ENCODE data around the gene RBM42.

Gene RBM42

DNA sequence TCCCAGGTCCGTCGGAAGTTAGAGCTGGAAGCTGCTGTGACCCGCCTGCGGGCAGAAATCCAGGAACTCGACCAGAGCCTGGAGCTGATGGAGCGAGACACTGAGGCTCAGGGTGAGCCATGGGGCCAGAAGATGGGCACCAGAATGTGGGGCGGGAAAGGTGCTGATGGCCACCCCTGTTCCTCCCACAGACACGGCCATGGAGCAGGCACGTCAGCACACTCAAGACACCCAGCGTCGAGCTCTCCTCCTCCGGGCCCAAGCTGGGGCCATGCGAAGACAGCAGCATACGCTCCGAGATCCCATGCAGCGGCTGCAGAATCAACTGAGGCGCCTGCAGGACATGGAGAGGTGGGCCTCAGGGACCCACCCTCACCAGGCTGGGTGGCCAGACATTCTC is 13.8 kb upstream of the RBM42 start:
- no peaks in the 10 kb centered on the region for H3K79me2 ChIP-seq (ENCODE audit: insufficient read depth, low read length)
- H3K9me2 ChIP-seq (ENCODE audit: low read depth, low read length) = no peaks in the 10 kb centered on the region
- TF ChIP-seq, protein P1, sequence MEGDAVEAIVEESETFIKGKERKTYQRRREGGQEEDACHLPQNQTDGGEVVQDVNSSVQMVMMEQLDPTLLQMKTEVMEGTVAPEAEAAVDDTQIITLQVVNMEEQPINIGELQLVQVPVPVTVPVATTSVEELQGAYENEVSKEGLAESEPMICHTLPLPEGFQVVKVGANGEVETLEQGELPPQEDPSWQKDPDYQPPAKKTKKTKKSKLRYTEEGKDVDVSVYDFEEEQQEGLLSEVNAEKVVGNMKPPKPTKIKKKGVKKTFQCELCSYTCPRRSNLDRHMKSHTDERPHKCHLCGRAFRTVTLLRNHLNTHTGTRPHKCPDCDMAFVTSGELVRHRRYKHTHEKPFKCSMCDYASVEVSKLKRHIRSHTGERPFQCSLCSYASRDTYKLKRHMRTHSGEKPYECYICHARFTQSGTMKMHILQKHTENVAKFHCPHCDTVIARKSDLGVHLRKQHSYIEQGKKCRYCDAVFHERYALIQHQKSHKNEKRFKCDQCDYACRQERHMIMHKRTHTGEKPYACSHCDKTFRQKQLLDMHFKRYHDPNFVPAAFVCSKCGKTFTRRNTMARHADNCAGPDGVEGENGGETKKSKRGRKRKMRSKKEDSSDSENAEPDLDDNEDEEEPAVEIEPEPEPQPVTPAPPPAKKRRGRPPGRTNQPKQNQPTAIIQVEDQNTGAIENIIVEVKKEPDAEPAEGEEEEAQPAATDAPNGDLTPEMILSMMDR (IDR thresholded peaks at IDR 0.05; ENCODE audit: low read length) = no peak
- no peak for TF ChIP-seq EZH2 (IDR thresholded peaks at IDR 0.05; ENCODE audit: borderline replicate concordance, low read length)
- no peaks in the 10 kb centered on the region for H4K20me1 ChIP-seq (ENCODE audit: insufficient read depth, low read length)
- no peak overlapping the region for H3K4me3 ChIP-seq (ENCODE audit: low read depth, low read length, poor library complexity, severe bottlenecking)
- H2AFZ ChIP-seq (ENCODE audit: low read length) = no peak overlapping the region
- no peak overlapping the region for H3K4me2 ChIP-seq (ENCODE audit: low read length)
- no peak overlapping the region for H3K27ac ChIP-seq (ENCODE audit: low read depth, low read length, poor library complexity, severe bottlenecking)
- no peak overlapping the region for H3K9ac ChIP-seq (ENCODE audit: low read length)
- no peaks in the 10 kb centered on the region for H3K9me3 ChIP-seq (ENCODE audit: low read length)
- no peaks in the 10 kb centered on the region for H3K27me3 ChIP-seq (ENCODE audit: insufficient read depth, low read length)
- no peaks in the 10 kb centered on the region for H3F3A ChIP-seq (ENCODE audit: insufficient read depth, low read length)
- H3K36me3 ChIP-seq (ENCODE audit: insufficient read depth, low read length) = peaks cover 33% of the 10 kb centered on the region
- peaks cover 25% of the 10 kb centered on the region for H3K4me1 ChIP-seq (ENCODE audit: insufficient read depth, low read length, severe bottlenecking)

DNA sequence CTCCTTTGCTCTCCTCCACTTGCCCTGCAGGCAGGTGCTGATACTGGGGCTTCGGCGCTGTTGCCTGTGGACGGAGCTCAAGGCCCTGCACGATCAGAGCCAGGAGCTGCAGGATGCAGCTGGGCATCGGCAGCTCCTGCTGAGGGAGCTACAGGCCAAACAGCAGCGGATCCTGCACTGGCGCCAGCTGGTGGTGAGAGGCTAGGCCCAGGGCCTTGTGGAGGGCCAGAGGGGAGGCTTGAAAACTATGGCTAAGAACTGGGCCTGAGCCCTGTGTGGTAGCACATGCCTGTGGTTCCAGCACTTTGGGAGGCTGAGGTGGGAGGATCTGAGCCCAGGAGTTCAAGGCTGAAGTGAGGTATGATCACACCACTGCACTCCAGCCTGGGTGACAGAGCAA is 10.0 kb upstream of the RBM42 start:
- Histone ChIP-seq H3K4me3 (ENCODE audit: low read depth, low read length, poor library complexity, severe bottlenecking) (no peak overlapping the region), H3K79me2 (ENCODE audit: insufficient read depth, low read length) (no peaks in the 10 kb centered on the region), H4K20me1 (ENCODE audit: insufficient read depth, low read length) (no peaks in the 10 kb centered on the region), H3K27me3 (ENCODE audit: insufficient read depth, low read length) (no peaks in the 10 kb centered on the region), H3K27ac (ENCODE audit: low read depth, low read length, poor library complexity, severe bottlenecking) (no peak overlapping the region), H3K4me2 (ENCODE audit: low read length) (no peak overlapping the region), H3F3A (ENCODE audit: insufficient read depth, low read length) (no peaks in the 10 kb centered on the region), H3K9ac (ENCODE audit: low read length) (no peak overlapping the region), H2AFZ (ENCODE audit: low read length) (no peak overlapping the region), H3K9me3 (ENCODE audit: low read length) (no peaks in the 10 kb centered on the region), H3K4me1 (ENCODE audit: insufficient read depth, low read length, severe bottlenecking) (no peaks in the 10 kb centered on the region), H3K9me2 (ENCODE audit: low read depth, low read length) (no peaks in the 10 kb centered on the region), H3K36me3 (ENCODE audit: insufficient read depth, low read length) (peaks cover 43% of the 10 kb centered on the region)
- TF ChIP-seq, protein P1 (IDR thresholded peaks at IDR 0.05; ENCODE audit: low read length) = no peak
- no peak for TF ChIP-seq EZH2 (IDR thresholded peaks at IDR 0.05; ENCODE audit: borderline replicate concordance, low read length)

DNA sequence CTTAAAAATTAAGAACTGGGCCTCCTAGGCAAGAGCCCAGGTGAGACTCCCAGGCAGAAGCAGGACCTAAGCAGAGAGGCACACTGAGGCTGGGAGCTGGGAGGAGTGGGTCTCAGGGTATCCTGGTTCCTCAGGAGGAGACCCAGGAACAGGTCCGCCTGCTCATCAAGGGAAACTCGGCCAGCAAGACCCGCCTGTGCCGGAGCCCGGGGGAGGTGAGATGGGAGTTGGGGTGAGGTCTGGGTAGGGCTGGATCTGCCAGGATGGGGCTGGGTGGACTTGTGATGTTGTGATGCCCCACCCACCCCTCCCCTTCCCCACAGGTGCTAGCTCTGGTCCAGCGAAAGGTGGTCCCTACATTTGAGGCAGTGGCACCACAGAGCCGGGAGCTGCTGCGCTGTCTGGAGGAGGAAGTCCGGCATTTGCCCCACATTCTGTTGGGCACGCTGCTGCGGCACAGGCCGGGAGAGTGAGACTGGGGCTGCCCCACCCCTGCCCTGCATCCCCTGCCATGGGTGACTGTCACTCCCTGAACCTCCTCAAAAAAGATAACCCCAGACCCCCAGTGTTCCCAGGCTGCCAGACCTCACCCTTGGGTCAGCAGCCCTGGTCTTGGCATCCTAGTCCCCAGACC is 9.4 kb upstream of the RBM42 start:
- H3K4me3 ChIP-seq (ENCODE audit: low read depth, low read length, poor library complexity, severe bottlenecking) = no peak overlapping the region
- no peaks in the 10 kb centered on the region for H3K79me2 ChIP-seq (ENCODE audit: insufficient read depth, low read length)
- H3K9ac ChIP-seq (ENCODE audit: low read length) = no peak overlapping the region
- H4K20me1 ChIP-seq (ENCODE audit: insufficient read depth, low read length) = no peaks in the 10 kb centered on the region
- no peaks in the 10 kb centered on the region for H3K4me1 ChIP-seq (ENCODE audit: insufficient read depth, low read length, severe bottlenecking)
- no peaks in the 10 kb centered on the region for H3F3A ChIP-seq (ENCODE audit: insufficient read depth, low read length)
- no peak overlapping the region for H3K4me2 ChIP-seq (ENCODE audit: low read length)
- no peaks in the 10 kb centered on the region for H3K27me3 ChIP-seq (ENCODE audit: insufficient read depth, low read length)
- H3K9me2 ChIP-seq (ENCODE audit: low read depth, low read length) = no peaks in the 10 kb centered on the region
- TF ChIP-seq EZH2 (IDR thresholded peaks at IDR 0.05; ENCODE audit: borderline replicate concordance, low read length) = no peak
- TF ChIP-seq, protein P1 (IDR thresholded peaks at IDR 0.05; ENCODE audit: low read length) = no peak
- peaks cover 43% of the 10 kb centered on the region for H3K36me3 ChIP-seq (ENCODE audit: insufficient read depth, low read length)
- no peaks in the 10 kb centered on the region for H3K9me3 ChIP-seq (ENCODE audit: low read length)
- H2AFZ ChIP-seq (ENCODE audit: low read length) = no peak overlapping the region
- no peak overlapping the region for H3K27ac ChIP-seq (ENCODE audit: low read depth, low read length, poor library complexity, severe bottlenecking)

All from OCI-LY1 (cell line).